H1 (cell line): ENCODE data around the gene RALGAPA2. TPM values are rescaled to one million over a fixed set of nuclear protein-coding genes. Genes with fewer than 3 reads are reported as not detected.

Experiments
- CBX8 ChIP-seq: fragments of 300-800, 300-1000 bp; sonication (generic); IDR thresholded peaks from 2 replicates; pipeline ENCODE4 v1.7.1; 2016; ENCODE audit warnings: low read depth, low read length, borderline replicate concordance
- EP300 ChIP-seq, 2 experiments: IDR thresholded peaks; 1 replicate in 1 of 2; 2 replicates in 1 of 2; pipeline ENCODE4 v1.6.1; 2011 to 2012; ENCODE audit warnings: low read depth in 2 of 2, low read length in 2 of 2, mild to moderate bottlenecking in 2 of 2, borderline replicate concordance in 1 of 2, inconsistent platforms in 1 of 2, moderate library complexity in 1 of 2
- GABPA ChIP-seq: IDR thresholded peaks from 2 replicates; pipeline ENCODE4 v1.6.1; 2011; ENCODE audit warnings: mild to moderate bottlenecking, low read length, moderate library complexity, borderline replicate concordance; ENCODE audit not compliant: insufficient read depth
- KDM1A ChIP-seq: fragments of 200-600, 300-600 bp; sonication (generic); IDR thresholded peaks from 2 replicates; pipeline ENCODE4 v1.7.1; 2016; ENCODE audit warnings: mild to moderate bottlenecking, low read length, borderline replicate concordance
- KDM4A ChIP-seq: IDR thresholded peaks from one replicate; pipeline ENCODE4 v1.7.1; 2012; ENCODE audit warnings: low read depth, mild to moderate bottlenecking, moderate library complexity, low read length, inconsistent platforms; ENCODE audit not compliant: severe bottlenecking
- SIN3A ChIP-seq, 2 experiments: IDR thresholded peaks in 1 of 2; conservative IDR thresholded peaks in 1 of 2; 2 replicates each; pipeline ENCODE4 v1.6.1; 2011 to 2012; ENCODE audit warnings: low read length in 2 of 2, improper control_type of control experiment in 1 of 2, low read depth in 1 of 2, mild to moderate bottlenecking in 1 of 2
- SIRT6 ChIP-seq: IDR thresholded peaks from one replicate; pipeline ENCODE4 v1.7.1; 2012; ENCODE audit warnings: low read length, inconsistent platforms
- SIX5 ChIP-seq: IDR thresholded peaks from 2 replicates; pipeline ENCODE4 v1.6.1; 2011; ENCODE audit warnings: mild to moderate bottlenecking, low read depth, low read length
- TAF7 ChIP-seq: optimal IDR thresholded peaks from 2 replicates; pipeline ENCODE3; 2011; ENCODE audit warnings: low read depth, mild to moderate bottlenecking, inconsistent platforms, low read length, moderate library complexity, borderline replicate concordance
- polyA plus RNA-seq, 7 experiments: library from polyadenylated mRNA; depleted of rRNA in 3 of 7; stranded (reverse) in 5 of 7; unstranded in 2 of 7; fragments of >200 nt in 5 of 7; fragments of 200-250 nt in 2 of 7; gene quantifications; 1 replicate in 5 of 7; 2 replicates in 1 of 7; 4 replicates in 1 of 7; pipeline versions ENCODE4 v1.2.1 to v1.2.3, GENCODE V29; 2011 to 2013; ENCODE audit warnings: missing spikeins in 2 of 7, mixed read lengths in 2 of 7
- total RNA-seq: library from RNA; stranded (reverse); fragmentation: NEBNext Ultra II Directional; extraction: Animal tissue kit (Norgen Biotek cat#: 25700); gene quantifications from 2 replicates; pipeline ENCODE4 v1.2.1, GENCODE V29; 2021

RALGAPA2 gene
- total and polyA plus RNA-seq, 2 of the 8 experiments (the other 6 are each of a cell fraction or from before 2014, with no cell fraction given): 5.1 to 25.5 TPM

DNA sequence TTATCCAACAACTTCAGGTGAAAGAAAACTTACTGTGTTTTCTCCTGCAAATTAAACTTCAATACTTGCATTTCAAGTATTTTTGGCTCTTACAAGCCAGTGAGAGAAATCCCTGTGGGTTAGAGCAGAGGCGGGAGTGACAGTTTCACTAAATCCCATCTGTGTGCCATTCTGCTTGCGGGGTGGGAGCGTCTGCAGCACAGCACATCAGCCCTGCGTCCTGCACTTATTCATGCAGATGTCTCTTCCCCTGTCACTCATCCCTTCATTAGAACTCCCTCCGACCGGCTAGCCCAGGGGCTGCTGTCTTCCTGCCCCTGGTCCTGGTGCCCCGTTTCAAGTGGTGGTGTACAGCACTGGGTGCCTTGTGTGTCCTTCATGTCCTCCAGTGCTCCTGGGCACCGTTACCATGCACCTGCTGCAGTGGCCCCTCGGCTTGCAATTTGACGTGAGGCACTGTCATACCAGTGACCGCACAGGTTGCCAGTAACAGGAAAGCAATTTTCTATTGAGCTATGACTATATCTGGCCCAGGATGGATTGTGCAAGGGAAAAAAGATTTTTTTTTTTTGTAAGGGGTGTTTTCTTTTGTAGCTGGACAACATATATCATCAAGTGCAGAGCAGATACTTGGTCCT is 285.1 kb downstream of the RALGAPA2 start (continued):
- TF ChIP-seq SIN3A (conservative IDR thresholded peaks at IDR 0.05 in 1 of 2, IDR thresholded peaks at IDR 0.05 in 1 of 2; ENCODE audit: low read depth in 1 of 2, low read length in 2 of 2): no peak
- TF ChIP-seq KDM4A: no peak
- no peak for TF ChIP-seq TAF7
- TF ChIP-seq SIRT6: no peak
- TF ChIP-seq CBX8: no peak
- no peak for TF ChIP-seq GABPA
- TF ChIP-seq EP300 (IDR thresholded peaks at IDR 0.05; ENCODE audit: borderline replicate concordance in 1 of 2, low read depth in 2 of 2, low read length in 2 of 2): no peak
- no peak for TF ChIP-seq SIX5
- no peak for TF ChIP-seq KDM1A
